Thyroid gland (tissue), 4 donors: ENCODE data around the gene HEATR9. TPM values are rescaled to one million over a fixed set of nuclear protein-coding genes. Genes with fewer than 3 reads are reported as not detected.

ENCODE experiments used
- DNase-seq, 2 donors: peaks; one replicate each; pipeline ENCODE4 v3.0.0-alpha.2; 2019
- H3K27ac ChIP-seq, 3 donors: fragments of 200-600 bp; sonication (generic); 1 replicate in 2 of 3; 2 replicates in 1 of 3; pipeline ENCODE4 v1.5.1; 2016 to 2019; ENCODE audit warnings: mild to moderate bottlenecking in 1 of 3, moderate library complexity in 1 of 3
- H3K27me3 ChIP-seq: fragments of 200-600 bp; sonication (generic); one replicate; pipeline ENCODE4 v1.5.1; 2019
- H3K36me3 ChIP-seq, 2 donors: fragments of 200-600 bp; sonication (generic); one replicate each; pipeline ENCODE4 v1.5.1; 2016 to 2019
- H3K4me1 ChIP-seq, 2 donors: fragments of 200-600 bp; sonication (generic); one replicate each; pipeline ENCODE4 v1.5.1; 2017 to 2019
- H3K4me3 ChIP-seq, 3 donors: fragments of 200-600 bp; sonication (generic); replicated peaks in 1 of 3; 1 replicate in 2 of 3; 2 replicates in 1 of 3; pipeline ENCODE4 v1.5.1; 2016; ENCODE audit warnings: mild to moderate bottlenecking in 1 of 3
- H3K9me3 ChIP-seq: fragments of 200-600 bp; sonication (generic); one replicate; pipeline ENCODE4 v1.5.1; 2017
- POLR2A ChIP-seq, 2 donors: fragments of 450-650 bp; IDR thresholded peaks; one replicate each; pipeline ENCODE4 v1.6.1; 2017; ENCODE audit warnings: antibody characterized with exemption in 2 of 2, mild to moderate bottlenecking in 2 of 2, moderate library complexity in 1 of 2
- WGBS, 2 donors: methylation state at CpG; one replicate each; pipeline ENCODE4 v1.1.5; 2017; 5-methylcytosine and 5-hydroxymethylcytosine counted together
- intact Hi-C: fragments of 100-400 bp; cut with DNase I; formaldehyde crosslinking; loops from one replicate; pipeline ENCODE4 v1.15.1; 2023
- total RNA-seq, 4 donors: library from RNA; depleted of rRNA; stranded (reverse); fragments of >200 nt; gene quantifications; one replicate each; pipeline ENCODE4 v1.2.3, GENCODE V29; 2016
- TF ChIP-seq, protein P1 (sequence below), 6 experiments: fragments of 200-600 bp in 3 of 6; fragments of 450-650 bp in 3 of 6; sonication (generic) in 3 of 6; IDR thresholded peaks; one replicate each; pipeline ENCODE4 v1.5.1; 2016 to 2019; ENCODE audit warnings: antibody characterized with exemption in 6 of 6, mild to moderate bottlenecking in 2 of 6, inconsistent platforms in 1 of 6, moderate library complexity in 1 of 6

The HEATR9 gene
- total RNA-seq, 4 donors from 2014 or later: 0.40 TPM; not detected in 3

DNA sequence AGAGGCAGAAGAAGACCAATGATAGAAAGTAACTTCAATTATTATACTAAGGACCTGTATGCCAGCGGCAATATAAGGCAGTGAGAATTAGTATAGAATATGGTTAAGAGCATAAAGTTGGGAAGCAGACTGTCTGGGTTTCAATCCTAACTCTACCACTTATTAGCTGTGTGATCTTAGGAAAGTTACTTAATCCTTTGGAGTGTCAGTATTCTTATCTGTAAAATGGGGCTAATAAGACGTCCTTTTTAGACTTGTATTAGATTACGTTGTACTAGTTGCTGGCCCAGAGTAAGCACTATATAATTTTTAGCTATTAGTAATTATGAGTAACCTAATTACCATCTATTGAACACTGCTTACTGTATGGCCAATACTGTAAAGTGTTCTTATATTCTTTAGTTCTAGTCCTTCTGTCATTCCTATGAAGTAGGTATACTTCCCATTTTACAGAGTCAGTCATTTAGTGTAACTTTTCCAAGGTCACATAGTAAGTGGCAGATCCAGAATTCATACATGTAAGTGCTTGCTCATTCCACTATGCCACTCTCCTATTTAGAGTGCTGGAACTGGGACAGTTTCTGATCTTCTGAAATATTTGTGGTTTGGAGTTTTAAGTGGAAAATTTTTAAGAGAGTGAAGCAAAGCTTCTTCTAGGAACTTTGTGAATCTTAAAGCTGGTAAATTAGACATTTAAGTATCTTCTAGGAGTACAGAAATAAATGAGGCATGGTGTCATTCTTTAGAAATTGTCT lies 22.5 kb downstream of the HEATR9 start:
- intact Hi-C loops: no loop called here
- Histone ChIP-seq H3K9me3 (no peaks in the 10 kb centered on the region), H3K4me3 (no peak overlapping the region), H3K27ac (no peak overlapping the region), H3K4me1 (no peaks in the 10 kb centered on the region), H3K27me3 (no peaks in the 10 kb centered on the region), H3K36me3 (peaks cover 52 to 65% of the 10 kb centered on the region in 2 donors)
- TF ChIP-seq POLR2A (IDR thresholded peaks at IDR 0.05): no peak
- TF ChIP-seq, protein P1, sequence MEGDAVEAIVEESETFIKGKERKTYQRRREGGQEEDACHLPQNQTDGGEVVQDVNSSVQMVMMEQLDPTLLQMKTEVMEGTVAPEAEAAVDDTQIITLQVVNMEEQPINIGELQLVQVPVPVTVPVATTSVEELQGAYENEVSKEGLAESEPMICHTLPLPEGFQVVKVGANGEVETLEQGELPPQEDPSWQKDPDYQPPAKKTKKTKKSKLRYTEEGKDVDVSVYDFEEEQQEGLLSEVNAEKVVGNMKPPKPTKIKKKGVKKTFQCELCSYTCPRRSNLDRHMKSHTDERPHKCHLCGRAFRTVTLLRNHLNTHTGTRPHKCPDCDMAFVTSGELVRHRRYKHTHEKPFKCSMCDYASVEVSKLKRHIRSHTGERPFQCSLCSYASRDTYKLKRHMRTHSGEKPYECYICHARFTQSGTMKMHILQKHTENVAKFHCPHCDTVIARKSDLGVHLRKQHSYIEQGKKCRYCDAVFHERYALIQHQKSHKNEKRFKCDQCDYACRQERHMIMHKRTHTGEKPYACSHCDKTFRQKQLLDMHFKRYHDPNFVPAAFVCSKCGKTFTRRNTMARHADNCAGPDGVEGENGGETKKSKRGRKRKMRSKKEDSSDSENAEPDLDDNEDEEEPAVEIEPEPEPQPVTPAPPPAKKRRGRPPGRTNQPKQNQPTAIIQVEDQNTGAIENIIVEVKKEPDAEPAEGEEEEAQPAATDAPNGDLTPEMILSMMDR (IDR thresholded peaks at IDR 0.05): no peak
- DNase-seq: no peak
- WGBS, 2 donors: 93 to 95% methylated on average over 3 of the region's 3 CpGs

DNA sequence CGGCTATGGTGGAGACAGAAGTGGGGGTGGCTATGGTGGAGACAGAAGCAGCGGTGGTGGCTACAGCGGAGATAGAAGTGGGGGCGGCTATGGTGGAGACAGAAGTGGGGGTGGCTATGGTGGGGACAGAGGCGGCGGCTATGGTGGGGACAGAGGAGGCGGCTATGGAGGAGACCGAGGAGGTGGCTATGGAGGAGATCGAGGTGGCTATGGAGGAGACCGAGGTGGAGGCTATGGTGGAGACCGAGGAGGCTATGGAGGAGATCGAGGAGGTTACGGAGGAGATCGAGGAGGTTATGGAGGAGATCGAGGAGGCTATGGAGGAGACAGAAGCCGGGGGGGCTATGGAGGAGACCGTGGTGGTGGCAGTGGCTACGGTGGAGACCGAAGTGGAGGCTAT lies 24.1 kb downstream of the HEATR9 start:
- H3K4me1 ChIP-seq: no peaks in the 10 kb centered on the region
- no peak for DNase-seq
- 93 to 96% methylated on average over 19 of the region's 19 CpGs for WGBS, 2 donors
- no peak overlapping the region for H3K27ac ChIP-seq
- intact Hi-C loops: no loop called here
- H3K9me3 ChIP-seq: no peaks in the 10 kb centered on the region
- H3K4me3 ChIP-seq: no peak overlapping the region
- H3K27me3 ChIP-seq: no peaks in the 10 kb centered on the region
- TF ChIP-seq, protein P1 (IDR thresholded peaks at IDR 0.05): no peak
- TF ChIP-seq POLR2A (IDR thresholded peaks at IDR 0.05): no peak
- peaks cover 54 to 81% of the 10 kb centered on the region in 2 donors for H3K36me3 ChIP-seq

DNA sequence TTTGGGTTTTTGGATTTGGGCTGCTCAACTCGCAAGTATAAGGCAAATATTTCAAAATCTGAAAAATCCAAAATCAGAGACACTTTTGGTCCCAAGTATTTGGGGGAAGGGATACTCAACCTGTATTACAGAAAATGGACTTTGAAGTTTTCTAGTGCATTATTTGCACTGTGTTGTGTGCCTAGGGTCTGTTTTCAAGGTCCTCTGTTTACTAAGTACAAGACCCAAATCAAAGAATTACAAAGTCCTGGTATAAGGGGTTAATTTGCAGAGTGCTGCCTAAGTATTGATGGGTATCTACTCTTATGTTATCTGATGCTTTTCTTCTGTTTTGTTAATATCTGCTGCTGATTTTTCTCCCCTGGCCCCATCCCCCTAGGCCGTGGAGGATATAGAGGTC lies 25.0 kb downstream of the HEATR9 start:
- no peak for DNase-seq
- Histone ChIP-seq H3K27ac (no peak overlapping the region), H3K27me3 (no peaks in the 10 kb centered on the region), H3K4me1 (no peaks in the 10 kb centered on the region), H3K4me3 (no peak overlapping the region), H3K36me3 (peaks cover 58 to 89% of the 10 kb centered on the region in 2 donors), H3K9me3 (no peaks in the 10 kb centered on the region)
- intact Hi-C loops: no loop called here
- 95 to 96% methylated on average over 2 of the region's 2 CpGs for WGBS, 2 donors
- TF ChIP-seq POLR2A (IDR thresholded peaks at IDR 0.05): no peak
- TF ChIP-seq, protein P1 (IDR thresholded peaks at IDR 0.05): no peak

DNA sequence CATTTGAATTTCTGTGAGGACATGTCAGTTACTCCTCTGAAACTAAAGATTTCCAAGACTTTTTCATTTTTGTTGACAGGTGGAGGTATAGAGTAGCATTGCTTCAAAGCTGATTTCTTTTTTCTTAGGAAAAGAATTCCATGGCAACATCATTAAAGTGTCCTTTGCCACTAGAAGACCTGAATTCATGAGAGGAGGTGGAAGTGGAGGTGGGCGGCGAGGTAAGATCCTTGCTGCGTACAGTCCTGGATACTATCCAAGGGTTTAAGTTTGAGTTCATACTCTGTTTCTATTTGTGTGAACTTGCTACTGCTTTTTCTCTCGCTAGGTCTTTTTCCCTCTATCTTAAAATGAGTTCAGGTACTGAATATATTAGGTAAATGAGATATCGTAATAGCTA lies 26.5 kb downstream of the HEATR9 start:
- Histone ChIP-seq H3K36me3 (peaks cover 67 to 95% of the 10 kb centered on the region in 2 donors), H3K9me3 (no peaks in the 10 kb centered on the region), H3K27me3 (no peaks in the 10 kb centered on the region), H3K4me3 (no peak overlapping the region), H3K4me1 (no peaks in the 10 kb centered on the region), H3K27ac (no peak overlapping the region)
- no peak for DNase-seq
- TF ChIP-seq, protein P1 (IDR thresholded peaks at IDR 0.05): no peak
- no peak for TF ChIP-seq POLR2A (IDR thresholded peaks at IDR 0.05)
- intact Hi-C loops: no loop called here
- 98% methylated on average over 5 of the region's 5 CpGs for WGBS, 2 donors

DNA sequence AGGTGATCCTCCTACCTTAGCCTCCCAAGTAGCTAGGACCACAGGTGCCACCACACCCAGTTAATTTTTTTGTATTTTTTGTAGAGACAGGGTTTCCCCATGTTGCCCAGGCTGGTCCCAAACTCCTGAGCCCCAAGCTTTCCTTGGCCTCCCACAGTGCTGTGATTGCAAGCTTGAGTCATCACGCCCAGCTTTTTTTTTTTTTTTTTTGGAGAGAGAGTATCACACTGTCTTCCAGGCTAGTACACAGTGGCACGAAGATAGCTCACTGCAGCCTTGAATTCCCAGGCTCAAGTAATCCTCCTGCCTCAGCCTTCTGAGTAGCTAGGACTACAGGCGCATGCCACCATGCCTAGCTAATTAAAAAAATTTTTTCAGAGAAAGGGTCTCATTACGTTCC lies 27.2 kb downstream of the HEATR9 start:
- intact Hi-C loops: no loop called here
- DNase-seq: no peak
- H3K4me1 ChIP-seq: no peaks in the 10 kb centered on the region
- peaks cover 72 to 95% of the 10 kb centered on the region in 2 donors for H3K36me3 ChIP-seq
- TF ChIP-seq, protein P1 (IDR thresholded peaks at IDR 0.05): no peak
- TF ChIP-seq POLR2A (IDR thresholded peaks at IDR 0.05): no peak
- no peak overlapping the region for H3K27ac ChIP-seq
- 91 to 99% methylated on average over 4 of the region's 4 CpGs for WGBS, 2 donors
- H3K4me3 ChIP-seq: no peak overlapping the region
- H3K27me3 ChIP-seq: no peaks in the 10 kb centered on the region
- no peaks in the 10 kb centered on the region for H3K9me3 ChIP-seq
